ENCODE measurements around the gene RAVER1. TPM values are rescaled to one million over a fixed set of nuclear protein-coding genes. Genes with fewer than 3 reads are reported as not detected.
A peak's percentile ranks its signal among the peaks of the same experiment; 100 is the strongest.

Gene RAVER1
- total RNA-seq, 2 experiments from 2014 or later = 87.0 to 87.8 TPM

GRCh38 chr19:10299545-10300458, 33.5 kb downstream of the RAVER1 start:
- DNase-seq (no peak), ATAC-seq (no peak)
- H3K4me3 Mint-ChIP-seq = no peak overlapping the region
- peaks cover 2% of the 10 kb centered on the region for H3K36me3 Mint-ChIP-seq
- no peak overlapping the region for H3K27ac Mint-ChIP-seq
- no peaks in the 10 kb centered on the region for H3K9me3 Mint-ChIP-seq (ENCODE audit: low read depth)
- peaks cover 11% of the 10 kb centered on the region for H3K4me1 Mint-ChIP-seq
- peaks cover 26% of the 10 kb centered on the region for H3K27me3 Mint-ChIP-seq
- CTCF ChIA-PET = interaction anchor here (0.7 to 1.9 kb wide), 6 partner anchors 10 to 89 kb away, joined by 3 to 9 read pairs (median 4); partner anchors contain the start of gene ICAM5

- Mint-ChIP-seq H3K4me1 (peaks cover 35% of the 10 kb centered on the region), H3K27me3 (peaks cover 56% of the 10 kb centered on the region), H3K36me3 (peaks cover 2% of the 10 kb centered on the region), H3K4me3 (peak overlapping the region; percentile 69), H3K9me3 (ENCODE audit: low read depth) (no peaks in the 10 kb centered on the region), H3K27ac (peak overlapping the region; percentile 67)
- DNase-seq = no peak
- CTCF ChIA-PET = interaction anchor here (1.0 to 1.8 kb wide), 6 partner anchors 16 to 95 kb away, joined by 3 to 7 read pairs (median 5); partner anchors contain the start of gene ICAM1
- no peak for ATAC-seq
Measured at GRCh38 chr19:10295847-10296591, 37.3 kb downstream of the RAVER1 start.

GRCh38 chr19:10295305-10295846, 38.0 kb downstream of the RAVER1 start:
- Mint-ChIP-seq H3K4me1 (peaks cover 41% of the 10 kb centered on the region), H3K27ac (peak overlapping the region; percentile 67), H3K4me3 (peak overlapping the region; percentile 69), H3K27me3 (peaks cover 63% of the 10 kb centered on the region), H3K36me3 (peaks cover 2% of the 10 kb centered on the region), H3K9me3 (ENCODE audit: low read depth) (no peaks in the 10 kb centered on the region)
- CTCF ChIA-PET = interaction anchor here (1.0 to 1.8 kb wide), 5 partner anchors 15 to 96 kb away, joined by 4 to 7 read pairs (median 5); no protein-coding TSS in a partner anchor
- peak; percentile 72 for ATAC-seq
- DNase-seq = peak; percentile 83

- CTCF ChIA-PET = no interaction called here
- H3K27ac Mint-ChIP-seq = no peak overlapping the region
- ATAC-seq (no peak), DNase-seq (no peak)
- peaks cover 45% of the 10 kb centered on the region for H3K4me1 Mint-ChIP-seq
- peaks cover 63% of the 10 kb centered on the region for H3K27me3 Mint-ChIP-seq
- H3K4me3 Mint-ChIP-seq = no peak overlapping the region
- H3K36me3 Mint-ChIP-seq = peaks cover 2% of the 10 kb centered on the region
- no peaks in the 10 kb centered on the region for H3K9me3 Mint-ChIP-seq (ENCODE audit: low read depth)
Measured at GRCh38 chr19:10294368-10294697, 39.0 kb downstream of the RAVER1 start.

GRCh38 chr19:10293637-10294367, 39.5 kb downstream of the RAVER1 start:
- ATAC-seq (no peak), DNase-seq (no peak)
- peaks cover 2% of the 10 kb centered on the region for H3K36me3 Mint-ChIP-seq
- no peaks in the 10 kb centered on the region for H3K9me3 Mint-ChIP-seq (ENCODE audit: low read depth)
- no peak overlapping the region for H3K27ac Mint-ChIP-seq
- peaks cover 68% of the 10 kb centered on the region for H3K27me3 Mint-ChIP-seq
- H3K4me3 Mint-ChIP-seq = no peak overlapping the region
- H3K4me1 Mint-ChIP-seq = peaks cover 50% of the 10 kb centered on the region
- CTCF ChIA-PET = interaction anchor here (10.1 kb wide), 1 partner anchor 23 kb away, joined by 116 read pairs; the partner anchor contains the start of gene ICAM1

GRCh38 chr19:10292789-10293636, 40.3 kb downstream of the RAVER1 start:
- peaks cover 56% of the 10 kb centered on the region for H3K4me1 Mint-ChIP-seq
- peaks cover 2% of the 10 kb centered on the region for H3K36me3 Mint-ChIP-seq
- H3K9me3 Mint-ChIP-seq (ENCODE audit: low read depth) = no peaks in the 10 kb centered on the region
- H3K27me3 Mint-ChIP-seq = peaks cover 74% of the 10 kb centered on the region
- DNase-seq = no peak
- no peak for ATAC-seq
- peak overlapping the region; percentile 13 for H3K27ac Mint-ChIP-seq
- peak overlapping the region; percentile 68 for H3K4me3 Mint-ChIP-seq
- CTCF ChIA-PET = interaction anchor here (1.6 to 10.1 kb wide), 2 partner anchors 14 to 22 kb away, joined by 3 to 116 read pairs; partner anchors contain the start of gene ICAM1

- Mint-ChIP-seq H3K9me3 (ENCODE audit: low read depth) (no peaks in the 10 kb centered on the region), H3K4me3 (peak overlapping the region; percentile 68), H3K27ac (peak overlapping the region; percentile 24), H3K27me3 (peaks cover 81% of the 10 kb centered on the region), H3K36me3 (peaks cover 2% of the 10 kb centered on the region), H3K4me1 (peaks cover 64% of the 10 kb centered on the region)
- CTCF ChIA-PET = interaction anchor here (0.5 to 10.1 kb wide), 6 partner anchors 12 to 129 kb away, joined by 3 to 116 read pairs (median 4); partner anchors contain the start of genes ICAM1 and TYK2
- ATAC-seq (peak; percentile 67), DNase-seq (peak; percentile 87)
Measured at GRCh38 chr19:10292206-10292788, 41.0 kb downstream of the RAVER1 start.

- peaks cover 2% of the 10 kb centered on the region for H3K36me3 Mint-ChIP-seq
- H3K4me1 Mint-ChIP-seq = peaks cover 69% of the 10 kb centered on the region
- peak overlapping the region; percentile 68 for H3K4me3 Mint-ChIP-seq
- CTCF ChIA-PET = interaction anchor here (0.5 to 10.1 kb wide), 9 partner anchors 11 to 135 kb away, joined by 3 to 116 read pairs (median 5); partner anchors contain the start of genes ICAM1 and TYK2
- H3K27me3 Mint-ChIP-seq = peaks cover 81% of the 10 kb centered on the region
- peak; percentile 2 for ATAC-seq
- DNase-seq = no peak
- H3K27ac Mint-ChIP-seq = peak overlapping the region; percentile 68
- no peaks in the 10 kb centered on the region for H3K9me3 Mint-ChIP-seq (ENCODE audit: low read depth)
Measured at GRCh38 chr19:10291554-10292205, 41.6 kb downstream of the RAVER1 start.

GRCh38 chr19:10290876-10291553, 42.3 kb downstream of the RAVER1 start:
- peaks cover 79% of the 10 kb centered on the region for H3K27me3 Mint-ChIP-seq
- CTCF ChIA-PET = interaction anchor here (1.0 to 10.1 kb wide), 7 partner anchors 10 to 136 kb away, joined by 3 to 116 read pairs (median 6); partner anchors contain the start of genes ICAM1 and TYK2
- peaks cover 7% of the 10 kb centered on the region for H3K36me3 Mint-ChIP-seq
- peak overlapping the region; percentile 68 for H3K27ac Mint-ChIP-seq
- H3K4me1 Mint-ChIP-seq = peaks cover 74% of the 10 kb centered on the region
- no peaks in the 10 kb centered on the region for H3K9me3 Mint-ChIP-seq (ENCODE audit: low read depth)
- peak; percentile 73 for DNase-seq
- peak; percentile 14 for ATAC-seq
- peak overlapping the region; percentile 68 for H3K4me3 Mint-ChIP-seq

- CTCF ChIA-PET = interaction anchor here (1.0 to 10.1 kb wide), 8 partner anchors 9 to 136 kb away, joined by 3 to 116 read pairs (median 8); partner anchors contain the start of gene ICAM1
- Mint-ChIP-seq H3K4me3 (peak overlapping the region; percentile 68), H3K36me3 (peaks cover 11% of the 10 kb centered on the region), H3K27ac (no peak overlapping the region), H3K4me1 (peaks cover 74% of the 10 kb centered on the region), H3K27me3 (peaks cover 74% of the 10 kb centered on the region), H3K9me3 (ENCODE audit: low read depth) (no peaks in the 10 kb centered on the region)
- ATAC-seq (no peak), DNase-seq (no peak)
Measured at GRCh38 chr19:10290357-10290875, 42.9 kb downstream of the RAVER1 start.

Measured in activated CD8-positive, alpha-beta memory T cell treated with anti-CD3 and anti-CD28 coated beads, Interleukin-2, amount 10 ng/mL, durations not matched to agents 7 days and 5 days (primary cell).